Urinary bladder (tissue), 4 donors: ENCODE measurements around the gene HMGN4. TPM values are rescaled to one million over a fixed set of nuclear protein-coding genes. Genes with fewer than 3 reads are reported as not detected.
A peak's percentile ranks its signal among the peaks of the same experiment; 100 is the strongest.

Source experiments
- DNase-seq: peaks from one replicate; pipeline ENCODE4 v3.0.0-alpha.2; 2015; ENCODE audit errors: extremely low spot score
- H3K27ac ChIP-seq: one replicate; pipeline ENCODE4 v1.5.1; 2013; ENCODE audit warnings: low read depth, mild to moderate bottlenecking, moderate library complexity
- H3K36me3 ChIP-seq: one replicate; pipeline ENCODE4 v1.6.1; 2013; ENCODE audit warnings: mild to moderate bottlenecking, moderate library complexity; ENCODE audit not compliant: insufficient read depth
- H3K4me1 ChIP-seq: one replicate; pipeline ENCODE4 v1.6.1; 2013; ENCODE audit warnings: mild to moderate bottlenecking, moderate library complexity; ENCODE audit not compliant: insufficient read depth
- H3K4me3 ChIP-seq: one replicate; pipeline ENCODE4 v1.5.1; 2013; ENCODE audit warnings: low read depth, low read length
- WGBS: extraction: QIAGEN DNeasy Blood & Tissue Kit; methylation state at CpG from one replicate; pipeline ENCODE4 v1.1.7; 2013; 5-methylcytosine and 5-hydroxymethylcytosine counted together
- polyA plus RNA-seq: library from polyadenylated mRNA; stranded (reverse); fragments of 200-250 nt; gene quantifications from one replicate; pipeline ENCODE4 v1.2.3, GENCODE V29; 2013
- total RNA-seq: library from RNA; depleted of rRNA; stranded (reverse); fragments of >200 nt; gene quantifications from one replicate; pipeline ENCODE4 v1.2.3, GENCODE V29; 2014
- donor health status: healthy with polysubstance abuse.
- donor health status: healthy.

Gene HMGN4
- total and polyA plus RNA-seq, 2 donors: 71.5 to 90.7 TPM

DNA sequence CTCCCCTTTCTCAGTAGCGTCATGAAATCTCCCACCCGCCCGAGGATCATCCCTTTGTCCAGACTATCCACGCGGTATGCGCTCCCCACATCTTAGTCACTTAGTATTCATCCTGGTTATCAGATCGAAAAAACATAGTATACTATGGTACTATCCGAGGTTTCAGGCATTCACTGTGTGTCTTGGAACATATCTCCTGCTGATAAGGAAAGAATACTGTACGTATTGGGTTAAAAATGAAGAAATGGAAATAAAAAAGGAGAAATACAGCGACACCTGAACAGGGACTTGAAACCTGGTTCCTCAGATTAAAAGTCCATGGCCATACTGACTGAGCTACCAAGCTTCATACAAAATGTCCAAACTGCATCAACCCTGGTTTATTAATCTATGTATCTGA lies 14.0 kb downstream of the HMGN4 start:
- WGBS: 87% methylated on average over 10 of the region's 10 CpGs
- DNase-seq: no peak
- H3K4me1 ChIP-seq: no peaks in the 10 kb centered on the region
- no peaks in the 10 kb centered on the region for H3K36me3 ChIP-seq
- H3K4me3 ChIP-seq: no peak overlapping the region
- no peak overlapping the region for H3K27ac ChIP-seq

- Histone ChIP-seq H3K36me3 (no peaks in the 10 kb centered on the region), H3K4me3 (peak overlapping the region; percentile 31), H3K4me1 (no peaks in the 10 kb centered on the region), H3K27ac (no peak overlapping the region)
- no peak for DNase-seq
- WGBS: 50% methylated on average over 11 of the region's 11 CpGs
Observed at GRCh38 chr6:26552640-26553188, 14.5 kb downstream of the HMGN4 start.

- WGBS: under 1% methylated on average over 13 of the region's 13 CpGs
- DNase-seq: no peak
- Histone ChIP-seq H3K4me3 (peak overlapping the region; percentile 31), H3K36me3 (no peaks in the 10 kb centered on the region), H3K27ac (no peak overlapping the region), H3K4me1 (no peaks in the 10 kb centered on the region)
Observed at GRCh38 chr6:26553264-26553634, 15.1 kb downstream of the HMGN4 start.

GRCh38 chr6:26553635-26554446 lies 15.7 kb downstream of the HMGN4 start:
- under 1% methylated on average over 19 of the region's 19 CpGs for WGBS

GRCh38 chr6:26554447-26554696 lies 16.2 kb downstream of the HMGN4 start:
- Histone ChIP-seq H3K27ac (no peak overlapping the region), H3K4me1 (no peaks in the 10 kb centered on the region), H3K36me3 (no peaks in the 10 kb centered on the region), H3K4me3 (peak overlapping the region; percentile 31)
- DNase-seq: no peak
- WGBS: 6% methylated on average over 1 of the region's 1 CpG

More at GRCh38 chr6:26553635-26554446, 15.7 kb downstream of the HMGN4 start:
- Histone ChIP-seq H3K4me1 (no peaks in the 10 kb centered on the region), H3K27ac (peak overlapping the region; percentile 35), H3K4me3 (peak overlapping the region; percentile 31), H3K36me3 (no peaks in the 10 kb centered on the region)
- DNase-seq: no peak

- DNase-seq: no peak
- 8% methylated on average over 27 of the region's 27 CpGs for WGBS
- Histone ChIP-seq H3K36me3 (no peaks in the 10 kb centered on the region), H3K4me3 (peak overlapping the region; percentile 31), H3K27ac (no peak overlapping the region), H3K4me1 (no peaks in the 10 kb centered on the region)
Observed at GRCh38 chr6:26554697-26555504, 16.7 kb downstream of the HMGN4 start.

DNA sequence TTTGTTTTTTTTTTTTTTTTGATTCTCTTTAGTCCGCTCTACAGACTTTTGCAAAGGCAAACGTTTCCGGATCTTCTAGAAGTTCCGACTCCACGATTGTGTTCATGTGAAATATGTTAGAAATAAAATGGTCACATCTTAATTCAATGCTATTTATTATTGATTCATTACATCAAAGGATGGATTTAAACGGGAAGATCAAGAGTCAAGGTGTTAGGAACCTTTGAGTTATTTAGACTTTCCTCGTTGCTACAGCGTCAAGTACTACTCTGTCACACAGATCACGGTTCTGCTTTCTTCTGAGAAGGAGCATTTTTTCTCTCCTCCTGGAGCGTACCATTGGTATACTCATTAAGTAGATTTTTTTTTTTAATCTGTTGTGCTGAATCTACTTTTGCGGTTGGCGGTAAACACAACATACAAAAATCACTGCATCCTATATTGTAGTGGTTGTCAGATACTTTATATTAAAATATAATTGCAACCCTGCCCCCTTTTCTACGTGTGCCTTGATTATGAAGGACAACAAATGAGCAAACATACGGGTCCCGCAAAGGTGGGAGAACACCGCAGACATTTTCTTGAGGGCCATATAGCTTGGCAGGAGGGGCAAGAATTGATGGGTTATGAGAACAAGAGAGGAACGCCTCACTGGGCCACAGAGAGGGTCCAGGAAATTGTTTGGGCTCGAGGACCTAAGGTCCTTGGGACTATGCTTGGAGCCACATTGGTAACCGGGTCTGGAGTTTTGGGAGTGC lies 17.5 kb downstream of the HMGN4 start:
- H3K27ac ChIP-seq: no peak overlapping the region
- DNase-seq: no peak
- WGBS: 43% methylated on average over 19 of the region's 19 CpGs
- no peaks in the 10 kb centered on the region for H3K4me1 ChIP-seq
- no peaks in the 10 kb centered on the region for H3K36me3 ChIP-seq
- peak overlapping the region; percentile 31 for H3K4me3 ChIP-seq

- Histone ChIP-seq H3K4me3 (no peak overlapping the region), H3K27ac (no peak overlapping the region), H3K36me3 (no peaks in the 10 kb centered on the region), H3K4me1 (no peaks in the 10 kb centered on the region)
- WGBS: 34% methylated on average over 16 of the region's 16 CpGs
- no peak for DNase-seq
Observed at GRCh38 chr6:26556263-26557070, 18.3 kb downstream of the HMGN4 start.

DNA sequence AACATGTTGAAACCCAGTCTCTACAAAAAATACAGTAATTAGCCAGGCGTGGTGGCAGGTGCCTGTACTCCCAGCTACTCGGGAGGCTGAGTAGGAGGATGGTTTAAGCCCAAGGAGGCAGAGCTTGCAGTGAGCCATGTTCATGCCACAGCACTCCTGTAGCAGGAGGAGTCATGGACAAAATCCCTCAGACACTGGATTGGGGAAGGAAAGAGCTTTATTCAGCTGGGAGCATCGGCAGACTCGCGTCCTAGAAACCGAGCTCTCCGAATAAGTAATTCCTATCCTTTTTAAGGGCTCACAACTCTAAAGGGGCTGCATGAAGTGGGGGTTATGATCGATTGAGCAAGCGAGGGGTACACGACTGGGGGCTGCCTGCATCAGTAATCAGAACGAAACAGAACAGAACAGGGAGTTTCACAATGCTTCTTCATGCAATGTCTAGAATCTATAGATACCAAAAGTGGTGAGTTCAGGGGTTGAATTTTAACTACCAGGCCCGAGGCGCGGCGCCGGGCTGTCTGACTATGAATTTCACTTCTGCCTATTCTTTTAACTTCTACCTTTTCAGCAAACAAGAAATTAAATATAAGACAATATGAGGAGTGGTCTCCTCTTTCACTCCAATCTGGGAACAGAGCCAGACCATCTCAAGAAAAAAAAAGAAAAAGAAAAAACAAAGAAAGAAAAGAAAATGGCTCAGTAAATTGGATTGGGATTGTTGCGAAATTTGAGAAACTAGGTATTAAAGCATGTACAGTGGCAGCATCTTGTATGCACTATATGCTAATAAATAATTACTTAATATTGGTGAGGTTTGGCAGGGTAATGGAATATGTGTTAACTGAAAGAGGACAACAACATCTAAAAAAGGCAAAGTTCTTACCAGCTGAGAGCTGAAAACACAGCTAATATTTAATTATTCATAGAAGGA lies 23.6 kb downstream of the HMGN4 start:
- no peak overlapping the region for H3K27ac ChIP-seq
- 86% methylated on average over 17 of the region's 17 CpGs for WGBS
- no peaks in the 10 kb centered on the region for H3K36me3 ChIP-seq
- H3K4me3 ChIP-seq: no peak overlapping the region
- no peaks in the 10 kb centered on the region for H3K4me1 ChIP-seq
- no peak for DNase-seq

GRCh38 chr6:26563488-26563887 lies 25.3 kb downstream of the HMGN4 start:
- Histone ChIP-seq H3K4me1 (no peaks in the 10 kb centered on the region), H3K4me3 (no peak overlapping the region), H3K36me3 (no peaks in the 10 kb centered on the region), H3K27ac (no peak overlapping the region)
- WGBS: 79% methylated on average over 6 of the region's 6 CpGs
- no peak for DNase-seq

DNA sequence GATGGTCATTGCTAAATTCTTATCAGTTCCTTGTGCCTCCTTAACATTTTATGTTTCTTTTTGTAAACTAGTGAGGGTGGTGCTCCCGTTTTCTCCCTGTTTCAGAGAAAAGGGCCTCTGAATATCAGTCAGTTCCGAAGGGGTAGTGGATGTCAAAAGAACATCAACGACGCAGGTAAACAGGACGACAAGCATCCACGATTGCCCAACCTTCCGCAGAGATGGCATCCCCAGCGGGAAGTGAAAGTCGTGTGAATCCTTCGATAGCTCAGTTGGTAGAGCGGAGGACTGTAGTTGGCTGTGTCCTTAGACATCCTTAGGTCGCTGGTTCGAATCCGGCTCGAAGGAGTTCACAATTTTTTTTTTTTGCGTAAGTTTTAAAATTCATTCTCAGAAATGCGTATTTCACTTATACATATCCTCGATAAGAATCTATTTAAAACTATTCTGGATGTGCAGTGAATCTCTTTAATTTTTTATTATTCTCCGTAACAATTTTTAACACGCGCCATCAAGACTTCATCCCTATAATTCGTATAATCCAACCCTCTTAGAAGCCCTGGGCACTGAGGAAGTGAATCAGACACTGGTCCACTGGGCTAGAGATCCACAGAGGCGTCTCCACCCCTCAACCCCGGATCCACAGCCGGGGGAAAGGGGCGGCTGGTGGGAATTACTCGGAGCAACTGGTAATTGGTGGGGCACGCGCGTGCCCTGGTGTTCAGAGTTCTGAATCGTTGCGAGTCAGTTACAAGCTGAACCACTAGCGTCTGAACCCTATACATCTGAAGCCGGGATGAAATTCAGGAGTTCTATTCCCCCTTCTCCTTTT lies 30.7 kb downstream of the HMGN4 start:
- 2% methylated on average over 34 of the region's 34 CpGs for WGBS
- Histone ChIP-seq H3K36me3 (no peaks in the 10 kb centered on the region), H3K4me1 (no peaks in the 10 kb centered on the region), H3K27ac (peak overlapping the region; percentile 64), H3K4me3 (peak overlapping the region; percentile 50)
- peak; percentile 97 for DNase-seq

DNA sequence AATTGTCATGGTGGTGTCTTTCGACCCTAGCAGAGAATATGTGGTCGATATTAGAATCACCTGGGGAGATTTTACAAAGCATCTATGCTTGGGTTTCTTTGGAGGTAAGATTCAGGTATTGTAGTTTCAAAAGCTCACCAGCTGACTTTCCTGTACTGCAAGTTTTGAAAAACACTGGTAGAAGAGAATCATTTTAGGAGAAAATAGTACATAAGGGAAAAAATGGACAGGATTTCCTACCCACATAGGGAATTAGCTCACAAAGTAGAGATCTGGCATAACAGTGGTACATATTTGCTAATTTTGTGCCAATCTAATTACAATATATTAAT lies 31.2 kb downstream of the HMGN4 start:
- Histone ChIP-seq H3K27ac (no peak overlapping the region), H3K4me3 (no peak overlapping the region), H3K4me1 (no peaks in the 10 kb centered on the region), H3K36me3 (no peaks in the 10 kb centered on the region)
- DNase-seq: no peak
- 7% methylated on average over 2 of the region's 2 CpGs for WGBS
